Stimulated activated CD8-positive, alpha-beta memory T cell treated with anti-CD3 and anti-CD28 coated beads, Interleukin-7, amount 100 ng/mL, for 24 hours (primary cell): ENCODE results near the gene RNF212B.

Experiments used
- DNase-seq: peaks from one replicate; pipeline ENCODE4 v3.0.0-alpha.2; 2020; ENCODE audit warnings: low read depth

RNF212B gene

DNA sequence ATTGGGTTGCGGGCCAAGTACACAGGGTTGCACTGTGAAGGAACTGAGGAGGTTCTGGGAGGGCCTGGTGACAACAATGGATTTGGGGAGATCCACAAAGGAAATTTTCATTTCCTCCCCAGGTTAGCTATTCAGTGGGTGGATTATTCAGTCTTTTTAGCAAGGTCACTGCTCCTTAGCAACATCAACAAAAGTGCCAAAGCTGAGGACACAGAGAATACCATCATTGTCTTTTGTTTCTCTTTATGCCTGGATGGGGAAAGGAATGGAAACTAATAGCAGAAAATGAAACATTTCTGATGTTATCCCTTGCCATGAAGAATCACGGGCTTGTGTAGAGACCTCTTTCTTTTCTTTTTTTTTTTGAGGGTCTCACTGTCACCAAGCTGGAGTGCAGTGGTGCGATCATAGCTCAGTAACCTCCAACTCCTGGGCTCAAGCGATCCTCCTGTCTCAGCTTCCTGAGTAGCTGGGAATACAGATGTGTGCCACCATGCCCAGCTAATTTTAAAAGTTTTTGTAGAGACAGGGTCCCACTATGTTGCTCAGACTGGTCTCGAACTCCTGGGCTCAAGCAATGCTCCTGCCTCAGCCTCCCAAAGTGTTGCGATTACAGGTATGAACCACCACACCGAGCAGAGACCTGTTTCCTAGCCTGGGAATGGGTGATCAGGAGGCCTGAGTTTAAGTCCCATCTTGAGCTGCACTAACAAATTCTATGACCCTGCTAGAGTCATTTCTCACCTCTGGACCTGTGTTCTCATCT, 58.5 kb downstream of the RNF212B start:
- DNase-seq = no peak

- no peak for DNase-seq
Observed at GRCh38 chr14:23297096-23297495, 59.4 kb downstream of the RNF212B start.

GRCh38 chr14:23297611-23298277, 60.0 kb downstream of the RNF212B start:
- DNase-seq = no peak

GRCh38 chr14:23299211-23299957, 61.6 kb downstream of the RNF212B start:
- DNase-seq = no peak

DNA sequence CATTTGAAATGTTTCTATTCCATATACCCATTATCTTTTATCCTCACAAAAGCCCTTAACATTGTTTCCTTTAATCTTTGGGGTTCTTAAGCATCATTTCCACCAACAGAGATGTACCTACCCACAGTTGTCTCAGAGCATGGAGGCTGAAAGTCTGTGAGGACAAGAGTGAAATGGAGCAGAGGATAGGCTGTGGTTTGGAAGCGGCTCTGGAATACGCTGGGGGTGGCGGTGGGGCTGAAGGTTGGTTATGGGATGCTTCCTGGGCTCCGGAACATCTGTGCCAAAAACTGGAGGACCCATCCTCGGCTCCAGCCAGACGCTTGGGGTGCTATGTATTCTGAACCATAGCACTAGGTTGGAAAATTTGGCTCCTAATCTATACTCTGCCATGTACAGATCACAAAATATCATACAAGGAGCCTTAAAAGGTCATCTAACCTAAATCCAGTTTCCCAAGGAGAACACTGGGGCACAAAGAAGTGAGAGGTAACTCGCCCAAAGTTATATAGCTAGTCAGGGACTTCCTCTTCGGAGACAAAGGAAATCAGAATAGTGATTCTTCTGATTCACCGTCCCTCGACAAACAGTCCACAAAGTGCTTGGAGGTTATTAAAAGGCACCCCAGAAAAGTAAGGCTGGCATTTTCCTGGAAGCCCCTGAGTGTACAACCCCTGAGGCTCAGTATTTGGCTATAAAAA, 62.4 kb downstream of the RNF212B start:
- no peak for DNase-seq

- DNase-seq = no peak
Observed at GRCh38 chr14:23300687-23301223, 63.0 kb downstream of the RNF212B start.

DNA sequence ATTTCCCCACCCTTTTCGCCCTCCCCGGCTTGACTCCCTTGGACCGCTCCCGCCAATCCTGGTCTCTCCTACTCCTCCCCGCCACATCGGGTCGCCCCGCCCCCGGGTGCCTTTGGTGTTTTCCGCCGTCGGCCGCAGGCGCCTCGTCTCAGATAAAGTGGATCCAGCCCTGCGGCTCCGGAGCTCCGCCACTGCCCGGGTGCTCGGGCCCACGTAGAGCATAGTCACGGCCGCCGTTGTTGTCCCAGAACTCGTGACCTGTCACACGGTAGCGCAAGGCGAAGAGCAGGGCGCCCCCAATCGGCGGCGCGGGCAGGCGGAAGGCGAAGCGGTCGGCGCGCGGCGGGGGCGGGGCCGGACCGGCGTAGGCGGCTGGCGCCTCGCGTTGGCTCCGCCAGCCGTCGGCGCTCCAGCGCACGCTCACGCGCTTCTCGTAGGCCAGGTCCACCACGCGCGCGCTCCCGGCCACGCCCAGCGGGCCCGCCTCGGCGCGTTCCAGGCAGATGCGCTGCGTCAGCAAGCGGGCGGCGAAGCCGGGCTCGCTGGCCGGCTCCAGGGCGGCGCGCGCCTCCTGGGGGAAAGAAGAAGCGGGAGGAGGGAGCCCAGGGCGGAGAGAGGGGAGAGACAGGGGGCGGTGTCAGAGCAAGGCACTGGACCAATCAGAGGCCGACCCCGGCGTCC, 63.7 kb downstream of the RNF212B start:
- DNase-seq = peak; percentile 87

DNA sequence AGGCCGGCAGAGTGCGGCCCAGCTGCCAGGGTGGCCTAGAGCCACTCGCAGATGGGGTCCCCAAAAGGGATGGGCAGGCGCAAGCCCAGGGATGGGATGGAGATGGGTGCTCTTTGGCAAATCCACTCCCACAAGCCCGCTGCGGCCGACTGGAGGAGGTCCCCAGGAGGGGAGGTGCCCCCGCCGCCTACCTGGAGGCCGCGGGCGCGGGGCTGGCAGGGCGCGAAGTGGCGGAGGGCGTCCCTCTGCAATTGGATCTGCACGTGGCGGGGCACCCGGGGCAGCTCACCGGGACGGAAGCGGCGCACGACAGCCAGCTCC, 64.2 kb downstream of the RNF212B start:
- no peak for DNase-seq

GRCh38 chr14:23302290-23303225, 64.8 kb downstream of the RNF212B start, which contains the start of gene PPP1R3E:
TSS of gene PPP1R3E (minus strand) at chr14:23302859. CDS start at chr14:23302576, 283 bp downstream.
- DNase-seq = peak; percentile 59

DNA sequence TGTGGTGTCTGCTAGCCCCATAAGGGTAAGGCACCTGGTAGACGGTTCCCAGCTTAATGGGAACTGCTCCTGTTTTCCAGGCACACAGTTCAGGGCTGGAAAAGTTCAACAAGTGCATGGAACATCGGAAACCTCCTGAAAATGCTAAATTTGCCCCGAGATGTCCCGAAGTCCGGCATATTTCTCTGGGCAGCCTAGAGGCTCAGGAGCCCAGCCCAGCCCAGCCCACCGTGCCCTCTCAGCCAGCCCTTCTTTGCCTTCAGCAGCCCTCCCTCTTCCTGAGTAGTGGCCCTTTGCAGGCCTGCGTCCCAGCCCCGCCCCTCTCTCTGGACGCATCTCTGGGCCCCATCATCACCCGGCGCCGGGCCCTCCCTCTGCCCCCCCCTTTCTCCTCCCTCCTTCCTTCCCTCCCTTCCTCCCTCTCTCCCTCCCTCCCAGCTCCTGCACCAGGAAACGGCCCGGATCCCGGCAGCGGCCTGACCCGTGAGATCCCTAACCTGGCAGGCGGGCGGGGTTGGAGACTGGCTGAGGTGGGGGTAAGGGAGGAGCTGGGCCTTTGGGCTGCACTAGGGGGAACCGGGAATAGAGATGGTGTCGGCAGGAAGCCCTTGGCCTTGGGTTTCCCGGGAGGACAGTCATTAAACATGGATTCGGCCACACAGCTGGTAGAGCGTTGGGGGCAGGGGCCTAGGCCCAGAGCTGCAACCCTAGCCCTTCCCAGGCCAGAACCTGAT, 68.8 kb downstream of the RNF212B start, which contains the start of gene BCL2L2:
BCL2L2 (plus strand) TSS at position 422 of the 734 bp plus-strand sequence. CDS start 935 bp downstream, outside the sequence.
- DNase-seq = no peak

DNA sequence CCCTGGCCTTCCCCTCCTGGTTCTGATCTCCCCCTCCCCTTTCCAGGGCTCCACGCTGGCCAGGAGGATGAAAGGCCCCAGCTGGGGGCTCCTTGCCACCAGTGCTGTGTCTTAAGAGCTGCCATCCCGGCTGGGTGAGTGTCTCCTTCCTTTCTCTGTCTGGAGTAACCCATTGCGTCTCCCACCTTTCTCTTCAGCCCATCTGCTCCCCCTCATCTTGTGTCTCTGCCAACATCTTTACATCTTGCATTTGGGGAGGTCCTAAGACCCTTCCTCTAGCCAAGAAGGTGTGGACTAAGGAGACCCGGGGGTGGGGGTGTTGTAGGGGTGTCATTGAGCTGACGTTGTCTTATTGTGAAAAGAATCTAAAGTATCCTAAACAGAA, 69.4 kb downstream of the RNF212B start:
- no peak for DNase-seq

DNA sequence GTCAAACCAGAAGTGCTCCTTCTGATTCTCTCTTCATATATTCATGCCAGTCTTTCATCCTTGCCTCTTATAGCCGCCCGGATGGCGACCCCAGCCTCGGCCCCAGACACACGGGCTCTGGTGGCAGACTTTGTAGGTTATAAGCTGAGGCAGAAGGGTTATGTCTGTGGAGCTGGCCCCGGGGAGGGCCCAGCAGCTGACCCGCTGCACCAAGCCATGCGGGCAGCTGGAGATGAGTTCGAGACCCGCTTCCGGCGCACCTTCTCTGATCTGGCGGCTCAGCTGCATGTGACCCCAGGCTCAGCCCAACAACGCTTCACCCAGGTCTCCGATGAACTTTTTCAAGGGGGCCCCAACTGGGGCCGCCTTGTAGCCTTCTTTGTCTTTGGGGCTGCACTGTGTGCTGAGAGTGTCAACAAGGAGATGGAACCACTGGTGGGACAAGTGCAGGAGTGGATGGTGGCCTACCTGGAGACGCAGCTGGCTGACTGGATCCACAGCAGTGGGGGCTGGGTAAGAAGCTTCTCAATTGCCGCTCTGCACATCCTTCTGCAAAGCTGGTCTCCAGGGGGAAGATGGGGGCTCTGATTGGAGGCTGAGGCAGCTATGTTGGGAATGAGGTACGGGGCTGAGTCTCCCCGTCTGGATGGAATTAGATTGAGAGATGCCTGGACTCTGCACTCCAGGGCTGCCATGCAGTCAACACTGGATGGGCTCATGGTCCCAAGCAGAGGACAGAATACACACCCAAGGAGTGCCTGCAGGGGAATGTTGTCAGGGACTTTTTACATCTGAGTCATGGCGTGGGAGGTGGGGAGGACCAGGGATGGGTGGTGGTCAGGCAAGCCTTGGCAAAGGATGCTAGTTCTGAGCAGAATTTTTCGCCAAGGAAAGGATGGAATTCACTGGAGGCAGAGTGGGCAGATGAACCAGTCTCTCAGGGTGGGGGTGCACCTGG, 70.2 kb downstream of the RNF212B start:
- DNase-seq = no peak

- DNase-seq = no peak
Observed at GRCh38 chr14:23308721-23309445, 71.1 kb downstream of the RNF212B start.

DNA sequence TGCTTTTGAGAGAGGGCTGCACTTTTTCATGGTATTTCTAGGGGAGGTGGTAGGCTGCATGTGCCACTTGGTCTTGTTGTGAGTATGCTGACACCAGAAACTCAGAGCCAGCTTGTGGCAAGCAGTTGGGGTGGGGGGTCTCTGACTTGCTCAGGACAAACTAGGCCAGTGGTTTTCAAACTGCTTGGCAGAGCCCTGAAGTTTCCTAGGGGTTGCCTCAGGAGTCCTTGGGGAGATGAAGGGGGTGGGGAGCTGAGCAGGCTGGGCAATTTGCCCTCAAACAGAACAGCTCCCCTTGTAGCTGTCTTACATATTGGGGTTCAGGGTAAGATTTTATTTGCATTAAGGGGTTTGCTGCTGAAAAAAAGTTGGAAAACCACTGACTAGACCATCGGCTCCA, 72.8 kb downstream of the RNF212B start:
- DNase-seq = no peak

- no peak for DNase-seq
Observed at GRCh38 chr14:23316300-23316699, 78.6 kb downstream of the RNF212B start.

GRCh38 chr14:23319746-23320583, 82.2 kb downstream of the RNF212B start:
- no peak for DNase-seq
